ENCODE measurements around the gene LSG1.

The LSG1 gene

GRCh38 chr3:194638991-194639605 lies 32.9 kb downstream of the LSG1 start:
- no peak for DNase-seq
- Histone ChIP-seq H3K4me1 (no peaks in the 10 kb centered on the region; the same call in 1 of the 2 replicates), H3K27me3 (no peaks in the 10 kb centered on the region), H3K9me3 (no peaks in the 10 kb centered on the region), H3K36me3 (peaks cover 43% of the 10 kb centered on the region), H3K4me3 (ENCODE audit: low read depth, low read length) (no peak overlapping the region)
- no peak for TF ChIP-seq CTCF (IDR thresholded peaks at IDR 0.05; ENCODE audit: low read depth, low read length)

- no peaks in the 10 kb centered on the region for H3K9me3 ChIP-seq
- no peak for TF ChIP-seq CTCF (IDR thresholded peaks at IDR 0.05; ENCODE audit: low read depth, low read length)
- H3K27me3 ChIP-seq = no peaks in the 10 kb centered on the region
- no peak for DNase-seq
- peaks cover 30% of the 10 kb centered on the region for H3K36me3 ChIP-seq
- H3K4me1 ChIP-seq = no peaks in the 10 kb centered on the region; the same call in 1 of the 2 replicates
- no peak overlapping the region for H3K4me3 ChIP-seq (ENCODE audit: low read depth, low read length)
These were observed 34.2 kb downstream of the LSG1 start for GRCh38 chr3:194637541-194638400.

DNA sequence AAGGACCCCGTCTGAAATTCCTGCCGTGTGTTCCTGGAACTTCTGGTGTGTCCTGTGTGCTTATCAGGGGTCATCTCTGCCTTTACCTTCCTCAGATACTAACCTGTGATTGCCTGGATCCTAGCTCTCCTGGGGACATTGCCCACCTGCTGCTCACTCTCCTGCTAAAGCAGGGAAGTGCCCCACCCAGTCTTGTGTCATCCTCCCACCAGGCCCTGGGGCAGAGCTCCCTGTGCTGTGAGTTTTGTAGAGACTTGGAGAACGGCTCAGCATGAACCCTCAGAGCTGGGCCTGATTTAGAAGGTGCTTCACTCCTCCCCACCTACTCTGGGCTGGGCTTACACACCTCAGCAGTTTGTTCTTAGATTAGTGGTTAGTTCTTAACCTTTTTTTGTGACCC lies 34.9 kb downstream of the LSG1 start:
- H3K36me3 ChIP-seq = peaks cover 23% of the 10 kb centered on the region
- TF ChIP-seq CTCF (IDR thresholded peaks at IDR 0.05; ENCODE audit: low read depth, low read length) = no peak
- H3K4me1 ChIP-seq = no peaks in the 10 kb centered on the region; the same call in 1 of the 2 replicates
- no peak for DNase-seq
- no peaks in the 10 kb centered on the region for H3K27me3 ChIP-seq
- no peak overlapping the region for H3K4me3 ChIP-seq (ENCODE audit: low read depth, low read length)
- H3K9me3 ChIP-seq = no peaks in the 10 kb centered on the region

DNA sequence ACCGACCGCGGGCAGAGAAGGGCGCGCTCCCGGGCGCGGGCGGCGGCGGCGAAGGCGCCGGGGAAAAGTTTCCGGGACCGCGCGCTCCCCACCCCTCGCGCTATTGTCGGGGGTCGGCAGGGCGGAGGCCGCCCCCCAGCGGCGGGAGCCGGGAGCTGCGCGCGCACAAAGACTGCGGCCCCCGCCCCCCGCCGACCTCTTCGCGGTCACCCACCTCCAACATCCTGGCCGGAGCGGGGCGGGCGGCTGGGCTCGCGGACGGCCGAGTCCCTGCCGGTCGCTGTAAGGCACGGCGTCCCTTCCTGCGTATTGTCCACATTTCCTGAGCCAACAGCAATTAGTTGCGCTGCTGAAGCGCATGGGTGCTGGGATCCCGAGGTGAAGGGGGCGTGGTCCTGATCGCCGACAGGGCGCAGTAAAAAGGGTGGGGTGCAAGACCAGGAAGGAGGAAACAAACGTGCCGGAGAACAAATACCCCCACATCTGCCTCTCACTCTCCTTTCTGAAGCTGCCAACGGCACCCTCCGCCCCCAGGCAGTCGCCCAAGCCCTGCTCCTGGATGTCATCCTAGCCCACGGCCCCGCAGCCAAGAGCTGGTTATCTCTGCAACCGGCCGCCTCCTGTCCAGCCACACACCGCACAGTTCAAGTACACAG lies 38.5 kb downstream of the LSG1 start, which contains the start of gene TMEM44:
TMEM44 (minus strand) TSS at position 71 of the 656 bp plus-strand sequence. CDS start 204 bp downstream, outside the sequence.
- Histone ChIP-seq H3K4me3 (ENCODE audit: low read depth, low read length) (peak within 1 kb of the TSS; percentile 74), H3K4me1 (no peaks in the 10 kb centered on the region; the same call in 1 of the 2 replicates), H3K36me3 (no peaks in the 10 kb centered on the region), H3K9me3 (no peaks in the 10 kb centered on the region), H3K27me3 (no peaks in the 10 kb centered on the region)
- TF ChIP-seq CTCF (IDR thresholded peaks at IDR 0.05; ENCODE audit: low read depth, low read length) = peak; percentile 42
- DNase-seq = peak; percentile 85

GRCh38 chr3:194632809-194633348 lies 39.1 kb downstream of the LSG1 start:
- peak overlapping the region; percentile 74 for H3K4me3 ChIP-seq (ENCODE audit: low read depth, low read length)
- no peaks in the 10 kb centered on the region for H3K27me3 ChIP-seq
- H3K9me3 ChIP-seq = no peaks in the 10 kb centered on the region
- no peak for TF ChIP-seq CTCF (IDR thresholded peaks at IDR 0.05; ENCODE audit: low read depth, low read length)
- peaks cover 4% of the 10 kb centered on the region; the same call in 1 of the 2 replicates for H3K36me3 ChIP-seq
- no peaks in the 10 kb centered on the region; the same call in 1 of the 2 replicates for H3K4me1 ChIP-seq
- DNase-seq = no peak
